ENCODE results near the gene FARS2. TPM values are rescaled to one million over a fixed set of nuclear protein-coding genes. Genes with fewer than 3 reads are reported as not detected.

The FARS2 gene
- total and polyA plus RNA-seq, 2 experiments from 2014 or later: 9.9 to 15.4 TPM

GRCh38 chr6:5778906-5779305 is 517.6 kb downstream of the FARS2 start:
- H3K4me3 ChIP-seq: no peak overlapping the region

GRCh38 chr6:5781019-5781418 is 519.7 kb downstream of the FARS2 start:
- Histone ChIP-seq H3K79me2 (no peaks in the 10 kb centered on the region), H3K4me3 (no peak overlapping the region), H3K36me3 (replicated peaks; ENCODE audit: insufficient read depth, low read depth) (no peaks in the 10 kb centered on the region), H3K9me3 (ENCODE audit: low read depth) (no peaks in the 10 kb centered on the region), H3K27me3 (no peaks in the 10 kb centered on the region), H3K4me2 (no peak overlapping the region), H3K4me1 (ENCODE audit: insufficient read depth) (no peaks in the 10 kb centered on the region), H3K27ac (no peak overlapping the region), H2AFZ (no peak overlapping the region), H4K20me1 (ENCODE audit: insufficient read depth, poor library complexity, severe bottlenecking) (no peaks in the 10 kb centered on the region), H3K9me2 (replicated peaks; ENCODE audit: insufficient read depth) (no peaks in the 10 kb centered on the region)
- WGBS (ENCODE audit: low lambda C conversion rate, missing lambda C conversion rate): 95% methylated on average over 5 of the region's 6 CpGs
- no peak for TF ChIP-seq EZH2phosphoT487 (IDR thresholded peaks at IDR 0.05; ENCODE audit: low read depth, severe bottlenecking, unreplicated experiment)
- TF ChIP-seq CTCF (IDR thresholded peaks at IDR 0.05; ENCODE audit: poor library complexity): no peak
- no peak for TF ChIP-seq EZH2 (IDR thresholded peaks at IDR 0.05; ENCODE audit: borderline replicate concordance)
- no peak for DNase-seq (ENCODE audit: low spot score)

More at GRCh38 chr6:5778906-5779305, 517.6 kb downstream of the FARS2 start:
- Histone ChIP-seq H3K79me2 (no peaks in the 10 kb centered on the region), H3K9me2 (replicated peaks; ENCODE audit: insufficient read depth) (no peaks in the 10 kb centered on the region), H3K9me3 (ENCODE audit: low read depth) (no peaks in the 10 kb centered on the region), H3K27me3 (no peaks in the 10 kb centered on the region), H3K4me1 (ENCODE audit: insufficient read depth) (no peaks in the 10 kb centered on the region), H3K36me3 (replicated peaks; ENCODE audit: insufficient read depth, low read depth) (no peaks in the 10 kb centered on the region), H2AFZ (no peak overlapping the region), H4K20me1 (ENCODE audit: insufficient read depth, poor library complexity, severe bottlenecking) (no peaks in the 10 kb centered on the region), H3K27ac (no peak overlapping the region), H3K4me2 (no peak overlapping the region)
- WGBS (ENCODE audit: low lambda C conversion rate, missing lambda C conversion rate): 96% methylated on average over 7 of the region's 7 CpGs
- no peak for TF ChIP-seq EZH2phosphoT487 (IDR thresholded peaks at IDR 0.05; ENCODE audit: low read depth, severe bottlenecking, unreplicated experiment)
- no peak for TF ChIP-seq CTCF (IDR thresholded peaks at IDR 0.05; ENCODE audit: poor library complexity)
- no peak for TF ChIP-seq EZH2 (IDR thresholded peaks at IDR 0.05; ENCODE audit: borderline replicate concordance)
- no peak for DNase-seq (ENCODE audit: low spot score)

GRCh38 chr6:5781966-5782556 is 520.7 kb downstream of the FARS2 start:
- no peak overlapping the region for H2AFZ ChIP-seq
- 93% methylated on average over 17 of the region's 17 CpGs for WGBS (ENCODE audit: low lambda C conversion rate, missing lambda C conversion rate)

More at GRCh38 chr6:5781966-5782556, 520.7 kb downstream of the FARS2 start:
- Histone ChIP-seq H3K36me3 (replicated peaks; ENCODE audit: insufficient read depth, low read depth) (no peaks in the 10 kb centered on the region), H3K27me3 (no peaks in the 10 kb centered on the region), H3K4me1 (ENCODE audit: insufficient read depth) (no peaks in the 10 kb centered on the region), H3K9me3 (ENCODE audit: low read depth) (no peaks in the 10 kb centered on the region), H3K4me3 (no peak overlapping the region), H3K79me2 (no peaks in the 10 kb centered on the region), H3K4me2 (no peak overlapping the region), H4K20me1 (ENCODE audit: insufficient read depth, poor library complexity, severe bottlenecking) (no peaks in the 10 kb centered on the region), H3K27ac (no peak overlapping the region), H3K9me2 (replicated peaks; ENCODE audit: insufficient read depth) (no peaks in the 10 kb centered on the region)
- no peak for DNase-seq (ENCODE audit: low spot score)
- no peak for TF ChIP-seq CTCF (IDR thresholded peaks at IDR 0.05; ENCODE audit: poor library complexity)
- TF ChIP-seq EZH2phosphoT487 (IDR thresholded peaks at IDR 0.05; ENCODE audit: low read depth, severe bottlenecking, unreplicated experiment): no peak
- no peak for TF ChIP-seq EZH2 (IDR thresholded peaks at IDR 0.05; ENCODE audit: borderline replicate concordance)

Data from hepatocyte (in vitro differentiated cells).